ENCODE results near the gene NRP2. TPM values are rescaled to one million over a fixed set of nuclear protein-coding genes. Genes with fewer than 3 reads are reported as not detected.

Gene NRP2
- total RNA-seq, 4 donors from 2014 or later, result 128 to 196 (median 176) TPM

DNA sequence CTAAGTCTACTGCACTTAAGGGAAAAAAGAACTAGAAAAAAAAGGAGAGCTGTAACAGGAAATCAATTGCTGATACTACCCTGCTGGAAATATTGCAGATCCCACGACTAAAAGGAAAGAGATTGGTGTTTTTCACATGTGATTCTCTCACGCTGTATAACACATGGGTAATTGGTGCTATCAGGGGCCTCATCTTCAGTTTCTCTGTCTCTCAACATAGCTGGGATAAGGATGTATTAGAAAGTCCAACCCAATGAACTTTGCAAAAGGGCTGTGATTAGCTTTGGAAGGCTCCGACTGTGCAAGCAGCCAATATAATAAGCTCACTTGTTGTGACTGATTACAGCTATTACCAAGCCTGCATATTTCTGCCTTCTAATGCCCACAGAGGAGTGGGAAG lies 133.4 kb downstream of the NRP2 start:
- H3K9me3 ChIP-seq, result peaks cover 0 to 6% (median 0%) of the 10 kb centered on the region in 4 donors
- H3K4me1 ChIP-seq, result no peaks in the 10 kb centered on the region
- 53 to 63% methylated on average over 3 of the region's 3 CpGs for WGBS, 2 donors
- no peak for DNase-seq (ENCODE audit: low spot score in 2 of 2)
- H3K4me3 ChIP-seq, result no peak overlapping the region
- TF ChIP-seq EP300 (IDR thresholded peaks at IDR 0.05) (no peak), POLR2A (IDR thresholded peaks at IDR 0.05) (no peak)
- TF ChIP-seq, protein P1, sequence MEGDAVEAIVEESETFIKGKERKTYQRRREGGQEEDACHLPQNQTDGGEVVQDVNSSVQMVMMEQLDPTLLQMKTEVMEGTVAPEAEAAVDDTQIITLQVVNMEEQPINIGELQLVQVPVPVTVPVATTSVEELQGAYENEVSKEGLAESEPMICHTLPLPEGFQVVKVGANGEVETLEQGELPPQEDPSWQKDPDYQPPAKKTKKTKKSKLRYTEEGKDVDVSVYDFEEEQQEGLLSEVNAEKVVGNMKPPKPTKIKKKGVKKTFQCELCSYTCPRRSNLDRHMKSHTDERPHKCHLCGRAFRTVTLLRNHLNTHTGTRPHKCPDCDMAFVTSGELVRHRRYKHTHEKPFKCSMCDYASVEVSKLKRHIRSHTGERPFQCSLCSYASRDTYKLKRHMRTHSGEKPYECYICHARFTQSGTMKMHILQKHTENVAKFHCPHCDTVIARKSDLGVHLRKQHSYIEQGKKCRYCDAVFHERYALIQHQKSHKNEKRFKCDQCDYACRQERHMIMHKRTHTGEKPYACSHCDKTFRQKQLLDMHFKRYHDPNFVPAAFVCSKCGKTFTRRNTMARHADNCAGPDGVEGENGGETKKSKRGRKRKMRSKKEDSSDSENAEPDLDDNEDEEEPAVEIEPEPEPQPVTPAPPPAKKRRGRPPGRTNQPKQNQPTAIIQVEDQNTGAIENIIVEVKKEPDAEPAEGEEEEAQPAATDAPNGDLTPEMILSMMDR (IDR thresholded peaks at IDR 0.05), result no peak
- H3K27me3 ChIP-seq, result no peaks in the 10 kb centered on the region
- no peak overlapping the region for H3K27ac ChIP-seq
- no peaks in the 10 kb centered on the region for H3K36me3 ChIP-seq

DNA sequence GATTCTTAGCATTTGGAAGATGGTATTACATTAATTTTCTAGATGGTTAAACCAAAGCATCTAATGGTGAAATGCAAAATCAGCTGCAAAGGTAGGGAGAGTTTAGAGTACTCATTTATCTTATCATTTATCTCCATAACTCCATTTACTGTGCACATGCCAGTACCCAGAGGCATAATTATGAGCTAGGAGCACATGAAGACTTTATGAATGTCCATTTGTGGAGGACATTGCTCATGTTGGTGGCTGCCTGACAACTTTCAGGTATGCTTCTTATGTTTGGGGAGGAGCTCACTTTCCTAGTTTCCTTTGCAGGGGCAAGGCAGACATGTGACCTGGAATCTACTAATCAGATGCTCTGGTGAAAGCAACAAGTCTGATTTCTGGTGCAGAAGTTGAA lies 134.0 kb downstream of the NRP2 start:
- Histone ChIP-seq H3K4me1 (no peaks in the 10 kb centered on the region), H3K27ac (no peak overlapping the region), H3K36me3 (no peaks in the 10 kb centered on the region), H3K27me3 (no peaks in the 10 kb centered on the region), H3K4me3 (no peak overlapping the region), H3K9me3 (peaks cover 0 to 6% (median 0%) of the 10 kb centered on the region in 4 donors)
- TF ChIP-seq POLR2A (IDR thresholded peaks at IDR 0.05) (no peak), EP300 (IDR thresholded peaks at IDR 0.05) (no peak)
- TF ChIP-seq, protein P1 (IDR thresholded peaks at IDR 0.05), result no peak
- DNase-seq (ENCODE audit: low spot score in 2 of 2), result no peak

DNA sequence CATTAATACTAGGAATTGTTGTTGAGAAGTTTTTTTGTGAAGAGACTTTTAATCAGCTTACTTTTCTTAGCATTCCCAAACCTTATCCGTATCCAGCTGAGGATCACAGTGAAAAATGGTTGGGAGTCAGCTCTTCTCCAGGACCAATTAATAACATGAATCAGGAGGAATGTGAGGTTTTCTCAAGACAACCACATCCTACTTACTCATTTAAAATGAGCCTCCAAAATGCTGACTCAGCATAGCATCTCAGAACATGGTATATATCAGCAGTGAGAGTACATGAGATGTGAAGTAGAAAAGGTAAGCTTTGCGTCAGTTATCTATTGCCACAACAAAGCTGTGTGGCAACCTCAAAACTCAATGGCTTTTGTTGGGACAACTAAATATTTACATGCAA lies 140.3 kb downstream of the NRP2 start:
- Histone ChIP-seq H3K4me1 (no peaks in the 10 kb centered on the region), H3K9me3 (no peaks in the 10 kb centered on the region), H3K27me3 (no peaks in the 10 kb centered on the region), H3K4me3 (no peak overlapping the region), H3K36me3 (no peaks in the 10 kb centered on the region), H3K27ac (no peak overlapping the region)
- TF ChIP-seq, protein P1 (IDR thresholded peaks at IDR 0.05), result no peak
- TF ChIP-seq POLR2A (IDR thresholded peaks at IDR 0.05) (no peak), EP300 (IDR thresholded peaks at IDR 0.05) (no peak)
- WGBS, 2 donors, result 91 to 96% methylated on average over 2 of the region's 2 CpGs
- DNase-seq (ENCODE audit: low spot score in 2 of 2), result no peak

DNA sequence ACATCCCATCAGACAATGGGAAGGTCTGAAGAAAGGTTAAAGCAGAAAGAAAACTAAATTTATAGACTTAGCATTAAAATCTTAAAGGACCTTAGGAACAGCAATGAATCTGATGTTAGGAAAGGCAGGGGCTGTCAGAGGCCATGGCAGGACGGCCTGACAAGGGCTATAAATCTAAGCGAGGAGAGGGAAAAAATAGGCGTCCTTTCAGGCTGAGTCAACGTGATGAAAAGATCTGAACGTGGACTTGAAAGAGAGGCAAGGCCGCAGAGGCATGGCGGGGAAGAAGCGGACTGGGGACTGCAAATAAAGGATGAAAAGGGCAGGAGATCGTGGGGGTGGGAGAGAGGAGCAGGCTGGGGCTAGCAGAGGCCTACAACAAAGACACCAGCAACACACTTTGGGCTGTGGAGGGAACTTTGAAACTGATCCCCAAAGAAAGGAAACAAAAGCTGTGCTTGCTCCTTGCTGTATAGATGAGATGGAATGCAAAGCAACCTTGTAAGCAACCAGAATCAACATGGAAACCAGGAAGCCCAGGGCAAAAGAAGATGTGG lies 145.6 kb downstream of the NRP2 start:
- no peak for DNase-seq (ENCODE audit: low spot score in 2 of 2)
- H3K4me1 ChIP-seq, result no peaks in the 10 kb centered on the region
- no peaks in the 10 kb centered on the region for H3K27me3 ChIP-seq
- WGBS, 2 donors, result 69 to 72% methylated on average over 9 of the region's 9 CpGs
- TF ChIP-seq EP300 (IDR thresholded peaks at IDR 0.05), result no peak
- TF ChIP-seq POLR2A (IDR thresholded peaks at IDR 0.05), result no peak
- TF ChIP-seq, protein P1 (IDR thresholded peaks at IDR 0.05), result no peak
- H3K4me3 ChIP-seq, result no peak overlapping the region
- no peaks in the 10 kb centered on the region for H3K36me3 ChIP-seq
- H3K27ac ChIP-seq, result no peak overlapping the region
- H3K9me3 ChIP-seq, result no peaks in the 10 kb centered on the region

DNA sequence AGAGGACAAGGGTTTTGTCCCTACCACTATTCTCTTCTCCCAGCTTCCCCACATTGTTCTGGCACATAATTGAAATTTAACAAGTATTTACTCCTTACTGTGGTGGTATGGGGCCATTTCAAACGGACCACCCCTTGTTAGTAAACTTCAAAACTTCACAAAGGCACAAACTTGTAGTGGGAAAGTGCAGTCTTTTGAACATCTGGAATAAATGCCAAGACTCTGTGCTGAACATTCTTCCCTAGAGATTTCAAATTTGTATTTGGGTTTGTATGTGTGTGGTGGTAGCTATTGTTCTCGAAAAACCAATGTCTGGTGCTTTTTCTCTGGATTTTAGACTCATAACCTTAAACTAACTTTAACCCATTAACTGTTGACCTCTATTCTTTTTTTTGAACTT lies 151.6 kb downstream of the NRP2 start:
- TF ChIP-seq, protein P1 (IDR thresholded peaks at IDR 0.05), result no peak
- TF ChIP-seq POLR2A (IDR thresholded peaks at IDR 0.05), result no peak
- TF ChIP-seq EP300 (IDR thresholded peaks at IDR 0.05), result no peak
- H3K27ac ChIP-seq, result no peak overlapping the region
- H3K27me3 ChIP-seq, result no peaks in the 10 kb centered on the region
- H3K4me1 ChIP-seq, result peaks cover 0 to 21% (median 1%) of the 10 kb centered on the region in 4 donors
- peaks cover 0 to 3% (median 2%) of the 10 kb centered on the region in 4 donors for H3K9me3 ChIP-seq
- no peak overlapping the region for H3K4me3 ChIP-seq
- no peak for DNase-seq (ENCODE audit: low spot score in 2 of 2)
- no peaks in the 10 kb centered on the region for H3K36me3 ChIP-seq
- 47 to 48% methylated on average over 2 of the region's 2 CpGs for WGBS, 2 donors
